Activated effector memory CD4-positive, alpha-beta T cell treated with Interleukin-2 at 50 U/mL for 16 hours (primary cell): Measurements from ENCODE around the gene SCAPER.

Source experiments
- DNase-seq: peaks from one replicate; pipeline ENCODE4 v3.0.0-alpha.2; 2020

The SCAPER gene

DNA sequence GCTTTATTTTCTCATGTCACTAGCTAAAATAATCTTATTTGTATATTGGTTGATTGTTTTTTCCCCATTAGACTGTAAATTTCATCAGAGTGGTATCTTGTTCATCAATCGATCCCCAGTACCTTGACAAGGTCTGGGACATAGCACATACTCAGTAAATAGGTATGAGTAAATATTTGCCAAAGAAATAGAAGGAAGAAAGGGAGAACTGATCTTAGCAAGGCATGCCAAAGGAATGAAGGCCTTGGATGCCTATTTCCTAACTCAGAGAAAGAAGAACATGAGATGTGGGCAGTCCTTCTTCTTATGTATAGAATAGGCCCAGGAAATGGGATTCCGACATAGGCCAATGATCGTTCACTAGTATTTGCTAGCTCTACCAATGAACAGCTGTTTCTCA lies 513.8 kb downstream of the SCAPER start:
- no peak for DNase-seq

DNA sequence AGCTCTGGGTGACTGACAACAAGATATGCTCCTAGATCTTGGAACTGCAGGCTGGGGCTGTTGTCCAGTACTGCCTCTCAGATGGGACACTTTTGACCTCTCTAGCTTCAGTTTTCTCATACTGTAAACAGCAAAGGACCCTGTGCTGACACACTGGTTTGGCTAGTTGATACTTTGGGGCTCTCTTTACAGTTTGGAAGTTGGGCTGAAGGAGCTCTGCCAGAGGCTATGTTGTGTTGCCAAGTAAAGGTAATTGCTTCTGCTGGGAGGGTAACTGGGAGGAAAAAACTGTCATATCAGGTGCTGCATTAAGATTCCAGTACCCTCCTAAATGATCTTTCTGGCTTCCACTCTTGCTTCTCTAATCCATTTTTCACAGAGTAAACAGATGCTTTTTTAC lies 514.6 kb downstream of the SCAPER start:
- DNase-seq, result no peak

DNA sequence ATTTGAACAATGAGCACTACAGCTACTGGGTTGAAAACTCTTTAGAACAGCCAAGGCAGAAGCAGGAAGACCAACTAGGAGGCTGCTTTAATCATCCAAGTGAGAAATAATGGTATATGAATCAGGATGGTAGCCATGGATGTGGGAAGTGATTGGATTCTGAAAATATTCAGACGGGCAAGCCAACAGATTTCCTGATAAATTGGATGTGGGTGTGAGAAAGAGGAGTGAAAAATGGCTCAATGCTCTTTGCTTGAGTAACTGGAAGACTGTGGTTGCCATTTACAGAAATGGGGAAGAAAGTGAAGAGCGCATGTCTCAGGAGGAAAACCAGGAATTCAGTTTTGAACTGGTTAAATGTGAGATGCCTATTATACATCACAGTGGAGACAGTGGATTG lies 518.2 kb downstream of the SCAPER start:
- DNase-seq, result no peak

DNA sequence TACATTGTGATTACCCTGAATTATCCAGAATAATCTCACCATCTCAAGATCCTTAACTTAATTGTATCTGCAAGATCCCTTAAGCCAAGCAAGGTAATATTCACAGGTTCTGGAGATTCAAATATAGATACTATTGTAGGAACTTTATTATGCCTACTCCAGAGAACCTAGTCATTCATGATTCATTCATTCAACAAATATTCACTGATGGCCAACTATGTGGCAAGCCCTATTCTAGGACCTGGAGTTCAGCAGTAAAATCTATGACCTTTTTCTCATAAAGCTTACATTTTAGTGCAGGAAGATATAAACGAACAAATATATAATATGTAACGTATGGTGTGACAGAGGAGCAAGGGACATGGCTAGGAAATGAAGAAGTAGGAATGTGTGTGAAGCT lies 519.0 kb downstream of the SCAPER start:
- no peak for DNase-seq

DNA sequence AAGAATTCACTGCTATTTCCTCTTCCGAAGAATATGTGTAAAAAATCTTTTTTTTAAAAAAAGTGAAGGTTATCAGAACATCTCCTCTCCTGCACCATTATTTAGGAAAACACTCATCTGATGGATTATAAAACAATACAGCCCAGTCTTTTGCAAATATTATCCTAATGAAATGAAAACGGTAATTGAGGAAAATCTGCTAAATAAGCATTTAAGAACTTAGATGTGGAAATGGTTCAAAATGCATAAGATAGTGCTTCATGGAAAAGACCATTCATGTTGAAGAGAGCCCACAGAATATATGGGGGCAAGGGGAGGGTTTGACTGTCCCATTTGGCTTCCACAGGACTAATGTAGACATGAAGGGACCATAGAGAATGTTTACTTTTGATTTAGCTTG lies 520.7 kb downstream of the SCAPER start:
- DNase-seq, result no peak

DNA sequence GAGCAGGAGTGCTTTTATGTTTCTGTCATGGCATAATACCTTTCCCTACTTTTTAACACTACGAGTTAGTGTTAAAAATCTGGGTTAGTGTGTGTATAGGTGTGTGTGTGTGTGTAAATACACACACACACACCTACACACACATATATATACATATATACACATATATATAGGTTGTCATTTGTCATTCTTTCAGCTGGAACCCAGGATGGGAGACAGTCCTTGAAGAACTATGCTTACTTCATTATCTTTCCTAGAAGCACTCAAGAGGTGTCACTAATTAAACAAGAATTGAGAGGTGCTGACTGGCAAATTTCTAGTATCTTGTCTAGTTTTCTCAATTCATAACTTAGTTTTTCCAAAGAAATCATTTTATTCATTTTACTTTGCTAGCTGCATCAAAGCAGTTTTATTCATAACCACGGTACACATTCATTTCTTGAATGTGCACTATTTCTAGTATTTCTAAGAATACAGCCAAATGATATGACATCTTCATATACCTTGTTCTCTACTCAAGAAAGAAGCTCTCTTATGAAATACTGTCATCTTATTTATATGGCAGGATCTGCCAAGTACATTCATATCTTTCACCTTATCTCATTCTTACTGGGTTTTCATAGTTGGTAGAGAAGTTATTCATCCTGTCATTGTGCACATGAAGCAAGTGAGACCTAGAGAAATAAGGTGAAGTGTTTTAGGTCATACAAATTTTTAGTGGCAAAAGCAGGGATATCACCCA lies 522.0 kb downstream of the SCAPER start:
- DNase-seq, result no peak

DNA sequence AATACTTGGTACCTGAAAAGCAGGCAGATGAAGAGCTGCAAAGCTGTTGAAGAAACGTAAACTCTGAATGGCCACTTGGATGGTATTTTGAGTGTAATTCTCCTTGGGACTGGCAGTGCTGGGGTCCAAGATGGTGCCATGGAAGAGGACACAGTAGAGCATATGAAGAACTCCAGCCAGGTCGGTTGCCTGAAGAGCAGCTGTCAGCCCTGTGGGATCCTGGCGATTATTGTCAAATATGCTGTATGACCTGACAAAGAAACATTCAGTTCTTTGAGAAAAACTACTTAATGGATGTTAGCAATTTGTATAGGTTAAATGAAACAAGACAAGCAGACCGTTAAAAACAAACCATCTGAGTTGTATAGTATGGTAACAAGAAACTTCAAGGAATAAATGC lies 523.8 kb downstream of the SCAPER start:
- no peak for DNase-seq

DNA sequence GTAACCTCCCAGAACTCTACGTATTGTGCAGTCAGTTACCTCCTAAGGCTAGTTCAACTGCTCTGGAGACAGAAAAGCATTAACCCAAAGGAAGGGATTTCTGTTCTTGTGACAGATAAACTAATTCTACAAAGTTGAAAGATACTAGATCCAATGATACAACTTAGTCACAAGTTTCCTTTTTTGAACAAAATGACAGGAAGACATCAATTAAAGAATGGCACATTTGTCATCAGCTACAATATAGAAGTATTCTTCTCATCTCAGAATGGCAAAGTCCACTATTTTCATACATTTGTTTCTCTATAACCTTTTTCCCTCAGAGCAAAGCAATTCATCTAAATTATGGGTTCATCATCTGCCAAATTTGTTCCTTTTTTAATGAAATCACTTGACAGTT lies 524.9 kb downstream of the SCAPER start:
- no peak for DNase-seq

DNA sequence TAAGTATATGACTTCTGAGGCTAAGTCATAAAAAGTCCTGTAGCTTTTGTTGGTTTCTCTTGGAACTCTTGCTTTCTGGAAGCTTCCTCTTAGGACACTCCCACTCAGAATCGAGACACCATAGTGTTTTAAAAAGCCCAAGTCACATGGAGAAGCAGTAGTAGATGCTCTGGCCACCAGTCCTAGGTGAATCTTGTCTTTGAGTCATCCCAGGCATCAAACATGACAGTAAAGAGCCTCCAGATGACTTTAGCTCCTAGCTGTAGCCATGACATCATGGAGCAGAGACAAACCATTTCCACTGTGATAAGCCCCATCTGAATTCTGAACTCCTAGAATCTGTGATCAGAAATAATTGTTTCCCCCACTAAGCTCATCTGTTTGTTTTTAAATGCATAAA lies 526.4 kb downstream of the SCAPER start:
- DNase-seq, result no peak

DNA sequence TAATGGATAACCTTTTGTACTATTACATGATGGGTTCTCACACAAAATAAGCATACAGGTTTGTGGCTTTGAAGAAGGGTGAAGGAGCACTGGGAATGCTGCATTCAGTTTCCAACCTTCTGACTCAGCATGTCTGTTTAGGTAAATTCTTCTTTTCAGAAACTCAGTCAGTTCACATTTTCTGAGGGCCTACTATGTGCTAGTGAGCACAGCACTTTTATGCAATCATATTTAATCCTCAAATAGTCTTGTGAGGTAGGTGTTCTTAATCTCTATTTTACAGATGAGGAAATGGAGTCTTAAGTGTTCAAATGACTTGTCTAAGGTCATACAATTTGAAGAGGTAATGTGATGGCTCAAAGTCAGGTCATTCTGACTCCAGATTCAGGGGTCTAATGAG lies 527.4 kb downstream of the SCAPER start:
- no peak for DNase-seq

DNA sequence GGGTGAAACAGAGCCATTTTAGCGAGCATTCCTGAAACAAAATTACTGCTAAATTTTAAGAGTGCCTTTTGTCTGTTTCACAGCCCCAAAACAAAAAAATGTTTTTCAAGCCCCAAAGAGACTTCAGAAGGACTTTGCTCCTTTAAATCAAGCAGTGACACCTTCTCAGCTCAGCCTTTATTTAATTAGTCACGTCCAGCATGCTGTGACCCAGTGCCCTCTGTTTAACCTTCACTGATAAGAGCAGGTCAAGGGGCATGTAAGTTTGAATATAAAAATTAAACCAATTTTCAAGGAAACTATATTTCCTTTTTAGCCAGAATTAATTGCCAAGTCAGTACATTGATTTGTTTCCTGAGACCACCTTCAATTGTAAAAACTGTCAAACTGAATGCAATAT lies 527.9 kb downstream of the SCAPER start:
- no peak for DNase-seq

DNA sequence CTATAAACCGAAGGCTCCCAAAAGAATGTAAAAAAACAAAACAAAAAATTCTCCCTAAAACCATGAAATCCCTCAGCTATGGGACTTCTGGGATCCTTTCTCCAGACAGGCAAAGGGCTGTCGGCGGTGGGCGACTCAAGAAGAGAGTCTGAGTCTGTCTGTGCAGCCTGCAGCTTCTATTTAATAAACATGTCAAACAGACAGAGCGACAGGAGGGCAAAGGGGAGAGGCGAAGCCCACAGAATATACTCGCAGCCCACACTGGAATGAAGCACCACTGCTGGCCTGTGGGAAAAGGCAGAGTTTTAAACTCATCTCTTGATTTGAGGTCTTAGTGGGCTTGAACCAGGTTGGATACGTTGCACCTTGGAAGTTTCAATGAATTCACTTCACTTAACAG lies 528.3 kb downstream of the SCAPER start:
- no peak for DNase-seq

DNA sequence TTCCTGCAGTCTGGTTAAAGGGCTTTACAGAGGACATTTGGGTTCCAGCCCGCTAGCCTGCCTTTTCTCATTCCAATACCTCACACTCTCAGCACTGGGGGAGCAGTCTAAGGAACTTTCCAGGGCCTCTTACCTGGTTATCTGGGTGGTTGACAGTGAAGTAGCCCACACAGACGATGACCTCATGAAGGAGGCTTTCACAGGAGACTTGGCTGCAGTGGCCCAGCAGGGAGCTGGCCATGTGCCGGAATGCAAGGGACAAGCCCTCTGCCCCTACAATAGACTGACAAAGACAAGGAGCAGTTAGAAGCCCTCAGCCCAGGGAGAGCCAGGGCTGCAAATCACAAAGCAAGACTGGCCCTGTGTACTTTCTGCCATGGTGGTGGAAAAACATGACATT lies 529.1 kb downstream of the SCAPER start:
- no peak for DNase-seq

DNA sequence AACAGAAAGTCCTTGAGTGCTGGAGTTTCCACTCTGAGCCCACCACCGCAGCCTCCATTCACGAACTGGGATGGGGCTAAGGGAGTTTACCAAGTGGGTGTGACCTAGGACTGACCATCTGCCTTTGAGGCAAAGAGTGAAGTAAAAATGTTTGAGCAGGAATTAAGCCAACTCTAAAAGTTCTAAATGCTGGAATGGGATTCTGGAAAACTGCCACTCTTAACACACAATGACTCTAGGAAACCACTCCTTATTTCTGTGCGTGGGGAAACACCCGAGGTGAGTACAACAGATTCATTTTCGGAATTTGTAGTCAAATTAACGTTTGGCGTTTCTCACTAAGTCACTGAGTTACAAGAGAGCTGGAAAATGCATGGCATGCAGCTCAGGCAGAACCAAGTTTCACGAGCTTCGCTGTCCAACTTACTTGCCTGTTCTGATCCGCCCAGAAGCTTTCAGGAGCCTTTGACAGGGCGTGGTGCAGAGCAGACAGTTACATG lies 537.0 kb downstream of the SCAPER start:
- DNase-seq, result no peak

DNA sequence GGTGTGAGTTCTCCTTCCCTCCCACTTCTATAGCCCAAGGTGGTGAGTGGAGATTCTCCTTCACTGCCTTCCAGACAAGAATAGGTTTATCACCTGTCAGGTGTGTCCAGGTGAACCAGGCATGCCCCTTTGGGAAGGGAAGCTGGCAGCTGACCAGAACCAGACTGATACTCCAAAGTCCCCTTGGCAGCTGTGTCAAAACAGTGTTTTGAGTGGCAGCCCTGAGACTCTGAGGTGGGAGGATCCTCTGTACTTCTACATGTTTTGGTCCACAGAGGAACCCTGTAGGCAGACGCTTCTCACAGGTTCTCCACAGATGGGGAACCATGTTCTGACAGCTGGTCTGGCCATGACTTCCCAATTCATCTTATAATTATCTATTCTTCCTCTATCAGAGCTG lies 538.4 kb downstream of the SCAPER start:
- DNase-seq, result no peak

DNA sequence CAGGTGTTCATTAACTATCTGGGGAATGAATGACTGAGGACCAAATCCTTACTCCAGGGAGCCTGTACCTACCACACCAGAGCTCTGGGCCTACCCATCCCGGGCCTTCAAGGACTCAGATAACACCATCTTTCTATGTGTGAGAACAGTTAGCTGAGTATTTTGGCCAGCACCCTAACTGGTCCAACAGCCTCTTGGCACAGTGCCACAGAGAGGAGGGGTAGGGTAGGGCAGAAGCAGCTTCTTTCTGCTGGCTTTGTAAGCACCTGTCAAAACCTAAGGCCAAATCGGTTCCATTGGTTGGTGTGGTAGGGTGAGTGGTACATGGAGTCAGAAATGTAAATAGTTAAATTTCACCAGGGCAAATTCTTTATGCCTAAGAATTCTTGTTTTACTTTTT lies 541.9 kb downstream of the SCAPER start:
- DNase-seq, result no peak

DNA sequence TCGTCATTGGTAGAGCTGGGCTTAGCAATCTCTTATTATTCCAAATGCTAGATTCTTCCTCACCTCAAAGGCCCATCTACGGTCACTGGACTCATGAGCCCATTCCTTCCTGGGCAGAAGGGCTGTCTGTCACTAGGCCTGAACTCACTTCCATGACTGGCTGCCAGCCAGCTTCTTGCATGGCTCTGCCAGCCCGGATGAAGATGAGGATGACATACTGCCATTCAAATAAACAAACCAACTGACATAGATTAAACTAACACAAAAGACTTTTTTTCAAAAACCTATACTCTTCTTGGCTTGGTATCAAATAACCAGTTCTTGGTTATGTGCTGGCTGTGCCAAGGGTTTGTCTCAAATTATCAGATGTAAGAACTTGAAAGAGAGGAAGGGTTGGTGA lies 544.7 kb downstream of the SCAPER start:
- DNase-seq, result no peak

DNA sequence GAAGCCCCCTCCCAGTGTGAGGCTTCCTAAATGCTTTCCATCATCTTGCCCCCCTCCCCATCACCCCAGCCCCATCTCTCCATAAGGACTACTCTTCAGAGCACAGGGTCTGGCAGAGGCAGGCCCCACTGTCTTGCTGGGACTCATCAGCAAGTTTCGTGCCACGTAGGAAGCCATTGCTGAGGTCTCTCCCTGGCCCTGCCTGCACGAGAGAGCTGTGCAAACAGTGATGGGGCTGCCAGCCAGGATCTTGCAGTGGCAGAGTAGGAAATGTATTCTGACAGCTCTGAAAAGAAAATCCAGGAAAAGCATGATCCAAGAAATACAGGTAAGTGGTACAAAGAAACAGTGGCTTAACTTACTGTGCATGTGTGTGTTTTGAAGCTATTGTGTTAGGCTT lies 546.0 kb downstream of the SCAPER start:
- no peak for DNase-seq

DNA sequence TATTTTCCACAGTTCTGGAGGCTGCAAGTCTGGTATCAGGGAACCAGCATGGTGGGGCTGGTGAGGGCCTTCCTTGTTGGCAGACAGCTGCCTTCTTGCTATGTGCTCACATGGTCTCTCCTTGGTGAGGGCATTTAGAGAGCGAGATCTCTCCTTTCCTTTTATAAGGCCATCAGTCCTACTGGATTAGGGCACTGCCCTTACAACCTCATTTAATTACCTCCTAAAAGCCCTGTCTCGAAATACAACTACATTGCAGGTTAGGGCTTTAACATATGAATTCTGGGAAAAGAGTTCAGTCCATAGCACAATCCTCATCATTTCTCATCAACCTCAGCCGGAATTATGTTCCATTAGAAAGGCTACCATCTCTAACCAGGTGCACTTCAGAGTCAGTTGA lies 546.7 kb downstream of the SCAPER start:
- no peak for DNase-seq

DNA sequence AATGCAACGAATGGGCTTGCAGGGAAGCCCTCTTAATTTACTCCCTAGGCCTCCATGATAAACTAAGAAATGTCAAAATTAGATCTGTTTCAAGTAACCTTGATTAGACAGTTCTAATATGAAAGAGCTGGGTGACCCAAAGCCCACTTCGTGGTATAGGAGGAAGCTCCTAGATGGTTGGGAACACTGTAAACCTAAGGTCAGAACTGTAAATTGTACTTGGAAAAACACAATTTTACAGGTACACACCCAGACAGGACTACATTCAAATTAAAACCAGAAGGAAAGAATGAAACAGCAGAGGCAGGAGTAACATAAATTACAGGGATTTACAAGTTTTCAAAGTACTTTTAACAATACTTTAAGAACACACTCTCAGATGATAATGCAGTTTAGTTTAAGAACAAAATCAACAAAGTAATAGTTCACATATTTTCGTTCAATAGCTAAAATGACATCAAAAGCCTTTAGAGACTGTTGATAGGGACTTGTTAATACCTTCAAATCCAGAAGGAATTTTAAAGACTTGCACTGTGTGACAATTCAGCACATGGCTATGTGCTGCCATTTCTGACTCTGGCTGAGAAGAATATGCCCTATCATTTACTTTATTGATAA lies 550.2 kb downstream of the SCAPER start:
- DNase-seq, result no peak

DNA sequence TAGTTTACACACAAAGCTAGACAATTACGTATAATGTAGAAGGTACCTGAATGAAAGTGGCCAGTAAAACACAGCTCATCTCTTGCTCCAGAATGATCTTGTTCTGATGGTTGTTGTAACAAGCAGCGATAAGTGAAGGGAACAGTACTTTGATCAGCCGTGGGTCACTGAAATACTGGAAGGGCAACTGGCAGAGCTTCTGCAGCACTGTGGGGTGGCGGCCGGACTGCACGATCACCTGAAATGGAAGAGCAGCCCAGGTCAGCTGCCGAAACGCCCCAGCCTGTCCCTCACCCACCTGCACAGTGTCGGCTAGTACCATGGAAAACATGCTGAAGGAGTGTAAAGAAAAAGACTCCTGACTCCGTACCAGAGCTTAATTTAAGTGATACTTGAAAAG lies 551.2 kb downstream of the SCAPER start:
- DNase-seq, result no peak

DNA sequence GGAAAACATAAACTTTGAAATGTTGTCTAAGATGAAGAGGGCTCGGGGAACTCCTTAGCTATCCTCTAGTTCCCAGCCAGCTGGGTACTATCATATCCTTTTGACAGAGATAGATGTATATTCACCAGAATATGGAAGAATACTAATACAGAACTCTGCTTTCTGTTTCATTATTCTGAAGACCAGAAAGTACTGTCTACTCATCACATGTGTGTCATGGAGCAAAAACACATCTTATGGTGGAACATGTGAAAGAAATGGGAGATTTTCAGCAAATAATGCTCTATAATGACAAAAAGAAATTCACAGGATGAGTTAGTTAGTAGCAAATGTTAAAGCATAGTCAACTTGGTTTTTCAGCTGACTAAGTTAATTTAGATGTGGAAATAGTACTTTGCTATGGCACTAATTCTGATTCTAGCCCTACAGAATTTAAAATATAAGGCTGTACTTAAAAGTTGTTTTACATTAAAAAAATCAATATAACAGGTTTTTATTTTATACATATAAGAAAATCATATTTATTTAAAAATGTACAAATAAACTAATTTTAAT lies 552.0 kb downstream of the SCAPER start:
- DNase-seq, result no peak

DNA sequence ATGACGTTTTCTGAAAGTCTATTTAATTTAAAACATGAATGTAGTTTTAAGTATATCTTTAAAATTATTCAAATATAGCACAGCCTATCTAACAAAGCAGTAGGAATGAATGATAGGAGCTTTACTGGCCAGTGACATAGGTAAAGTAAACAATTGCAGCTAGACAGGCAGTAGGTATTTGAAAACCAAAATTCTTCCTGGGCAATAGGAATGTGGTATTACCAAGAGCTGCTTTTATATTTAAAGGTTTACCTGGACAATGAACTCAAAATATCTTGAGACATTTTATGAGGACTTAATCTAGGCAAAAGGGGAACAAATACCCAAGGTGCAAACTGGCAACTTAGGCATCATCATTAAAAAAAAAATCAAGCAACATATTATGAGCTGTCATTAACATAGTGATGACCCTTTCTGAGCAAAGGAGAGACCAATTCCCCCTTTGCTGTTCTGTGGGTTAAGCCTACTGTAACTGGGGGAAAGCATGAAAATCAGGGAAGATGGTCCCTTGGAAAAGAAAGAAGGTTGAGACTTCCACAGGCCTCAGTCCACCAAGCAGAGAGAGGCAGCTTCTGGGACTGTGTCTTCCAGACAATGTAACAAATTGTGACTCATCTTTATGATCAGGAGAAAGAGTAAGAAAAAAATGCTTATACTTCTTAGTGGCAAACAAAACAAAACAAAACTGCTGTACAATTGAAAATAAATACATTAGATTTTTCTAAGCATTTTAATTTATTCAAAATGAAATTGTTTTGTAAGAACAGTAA lies 555.7 kb downstream of the SCAPER start:
- no peak for DNase-seq
